ENCODE measurements around the gene KCNMA1.

The KCNMA1 gene

GRCh38 chr10:77252380-77253146, 385.0 kb downstream of the KCNMA1 start:
- no peaks in the 10 kb centered on the region for H3K4me1 ChIP-seq (ENCODE audit: control insufficient read depth, insufficient read depth, low read length)
- H3K36me3 ChIP-seq (ENCODE audit: control insufficient read depth, insufficient read depth, low read length), result no peaks in the 10 kb centered on the region
- DNase-seq (ENCODE audit: low read depth, low spot score), result no peak
- H3K4me3 ChIP-seq (ENCODE audit: low read length), result no peak overlapping the region
- 100% methylated on average over 1 of the region's 4 CpGs for WGBS (ENCODE audit: insufficient coverage, insufficient read length)
- H3K9me3 ChIP-seq (ENCODE audit: control insufficient read depth, insufficient read depth, low read length), result no peaks in the 10 kb centered on the region
- H3K27ac ChIP-seq (ENCODE audit: low read length), result no peak overlapping the region
- H3K27me3 ChIP-seq (ENCODE audit: control insufficient read depth, insufficient read depth, low read length), result no peaks in the 10 kb centered on the region

DNA sequence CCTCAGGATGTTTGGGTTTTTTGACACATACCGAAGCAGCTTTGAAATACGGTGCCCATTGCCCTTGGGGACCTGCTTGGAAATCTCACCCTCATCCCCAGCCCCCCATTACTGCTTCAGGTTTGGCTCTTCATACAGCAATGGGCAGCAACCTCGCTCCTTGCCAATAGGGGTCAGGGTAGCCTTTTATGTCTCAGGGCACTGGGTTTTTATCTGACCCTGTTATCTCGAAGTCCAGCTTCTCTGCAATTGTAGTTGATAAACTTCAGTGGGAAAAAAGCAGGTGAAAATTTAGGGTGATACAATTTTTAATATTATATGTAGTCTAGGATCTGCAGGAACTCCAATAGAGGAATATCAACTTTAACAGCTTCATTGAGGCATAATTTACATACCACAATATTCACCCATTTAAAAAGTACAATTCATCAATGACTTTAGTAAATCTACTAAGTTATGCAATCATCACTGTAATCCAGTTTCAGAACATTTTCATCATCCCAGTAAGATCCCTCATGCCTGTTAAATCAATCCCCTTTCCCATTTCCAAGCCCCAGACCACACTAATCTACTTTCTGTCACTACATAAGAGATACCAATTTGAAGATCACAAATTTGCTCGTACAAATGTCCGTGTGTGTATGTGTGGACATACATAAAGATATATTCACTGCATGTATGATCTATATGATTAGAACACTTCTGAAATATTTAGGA, 386.2 kb downstream of the KCNMA1 start:
- no peak for DNase-seq (ENCODE audit: low read depth, low spot score)
- no CpG with 5 or more reads among the region's 6 CpGs for WGBS (ENCODE audit: insufficient coverage, insufficient read length)
- no peaks in the 10 kb centered on the region for H3K36me3 ChIP-seq (ENCODE audit: control insufficient read depth, insufficient read depth, low read length)
- H3K27me3 ChIP-seq (ENCODE audit: control insufficient read depth, insufficient read depth, low read length), result no peaks in the 10 kb centered on the region
- H3K9me3 ChIP-seq (ENCODE audit: control insufficient read depth, insufficient read depth, low read length), result no peaks in the 10 kb centered on the region
- no peak overlapping the region for H3K27ac ChIP-seq (ENCODE audit: low read length)
- no peak overlapping the region for H3K4me3 ChIP-seq (ENCODE audit: low read length)
- H3K4me1 ChIP-seq (ENCODE audit: control insufficient read depth, insufficient read depth, low read length), result 0 out of 2 replicates have a peak, but pooled peaks cover 1% of the 10 kb centered on the region

GRCh38 chr10:77249901-77250459, 387.6 kb downstream of the KCNMA1 start:
- H3K27me3 ChIP-seq (ENCODE audit: control insufficient read depth, insufficient read depth, low read length), result no peaks in the 10 kb centered on the region
- DNase-seq (ENCODE audit: low read depth, low spot score), result no peak
- no peaks in the 10 kb centered on the region for H3K9me3 ChIP-seq (ENCODE audit: control insufficient read depth, insufficient read depth, low read length)
- no peak overlapping the region for H3K4me3 ChIP-seq (ENCODE audit: low read length)
- 0 out of 2 replicates have a peak, but pooled peaks cover 1% of the 10 kb centered on the region for H3K4me1 ChIP-seq (ENCODE audit: control insufficient read depth, insufficient read depth, low read length)
- H3K36me3 ChIP-seq (ENCODE audit: control insufficient read depth, insufficient read depth, low read length), result no peaks in the 10 kb centered on the region
- no peak overlapping the region for H3K27ac ChIP-seq (ENCODE audit: low read length)
- WGBS (ENCODE audit: insufficient coverage, insufficient read length), result no CpG with 5 or more reads among the region's 3 CpGs

DNA sequence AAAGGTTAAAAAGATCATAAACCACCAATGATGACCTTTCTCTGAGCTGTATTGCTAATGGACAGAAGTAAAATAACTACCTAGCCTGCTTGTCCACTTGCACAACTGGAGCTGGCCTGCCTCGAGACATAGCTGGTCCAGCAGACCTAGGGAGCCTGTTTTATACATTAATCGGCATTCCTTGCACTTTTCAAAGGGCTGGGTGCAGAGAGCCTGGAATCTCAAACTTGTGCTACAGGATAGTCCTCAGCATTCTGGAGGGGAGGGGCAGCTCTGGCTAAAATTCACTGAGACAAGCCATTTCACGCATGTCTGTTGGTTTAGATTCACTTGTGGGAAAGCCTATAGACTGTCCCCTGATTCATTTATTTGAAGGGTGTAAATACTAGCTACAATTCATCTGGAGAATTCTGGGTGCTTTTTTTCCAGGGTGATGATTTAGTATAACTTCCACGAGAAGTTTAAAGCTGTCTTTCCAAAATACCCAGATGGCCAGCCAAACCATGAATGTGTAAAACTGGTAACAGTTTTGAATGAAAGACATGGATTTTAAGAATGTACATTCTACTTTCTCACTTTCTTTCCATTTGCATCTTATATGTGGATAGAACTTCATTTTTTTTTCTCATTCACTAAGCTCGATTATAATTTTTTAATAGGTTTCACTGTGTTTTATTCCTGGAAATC, 389.4 kb downstream of the KCNMA1 start:
- Histone ChIP-seq H3K4me1 (ENCODE audit: control insufficient read depth, insufficient read depth, low read length) (0 out of 2 replicates have a peak, but pooled peaks cover 1% of the 10 kb centered on the region), H3K9me3 (ENCODE audit: control insufficient read depth, insufficient read depth, low read length) (no peaks in the 10 kb centered on the region), H3K27ac (ENCODE audit: low read length) (no peak overlapping the region), H3K36me3 (ENCODE audit: control insufficient read depth, insufficient read depth, low read length) (no peaks in the 10 kb centered on the region), H3K27me3 (ENCODE audit: control insufficient read depth, insufficient read depth, low read length) (no peaks in the 10 kb centered on the region), H3K4me3 (ENCODE audit: low read length) (no peak overlapping the region)
- WGBS (ENCODE audit: insufficient coverage, insufficient read length), result no CpG with 5 or more reads among the region's 5 CpGs
- DNase-seq (ENCODE audit: low read depth, low spot score), result no peak

GRCh38 chr10:77247031-77247990, 390.3 kb downstream of the KCNMA1 start:
- Histone ChIP-seq H3K27ac (ENCODE audit: low read length) (no peak overlapping the region), H3K9me3 (ENCODE audit: control insufficient read depth, insufficient read depth, low read length) (no peaks in the 10 kb centered on the region), H3K36me3 (ENCODE audit: control insufficient read depth, insufficient read depth, low read length) (no peaks in the 10 kb centered on the region), H3K4me1 (ENCODE audit: control insufficient read depth, insufficient read depth, low read length) (0 out of 2 replicates have a peak, but pooled peaks cover 1% of the 10 kb centered on the region), H3K4me3 (ENCODE audit: low read length) (no peak overlapping the region), H3K27me3 (ENCODE audit: control insufficient read depth, insufficient read depth, low read length) (no peaks in the 10 kb centered on the region)
- WGBS (ENCODE audit: insufficient coverage, insufficient read length), result no CpG with 5 or more reads among the region's 12 CpGs
- no peak for DNase-seq (ENCODE audit: low read depth, low spot score)

- Histone ChIP-seq H3K27me3 (ENCODE audit: control insufficient read depth, insufficient read depth, low read length) (no peaks in the 10 kb centered on the region), H3K9me3 (ENCODE audit: control insufficient read depth, insufficient read depth, low read length) (no peaks in the 10 kb centered on the region), H3K4me3 (ENCODE audit: low read length) (no peak overlapping the region), H3K36me3 (ENCODE audit: control insufficient read depth, insufficient read depth, low read length) (no peaks in the 10 kb centered on the region), H3K4me1 (ENCODE audit: control insufficient read depth, insufficient read depth, low read length) (0 out of 2 replicates have a peak, but pooled peaks cover 1% of the 10 kb centered on the region), H3K27ac (ENCODE audit: low read length) (no peak overlapping the region)
- WGBS (ENCODE audit: insufficient coverage, insufficient read length), result no CpG with 5 or more reads among the region's 1 CpG
- no peak for DNase-seq (ENCODE audit: low read depth, low spot score)
Observed at GRCh38 chr10:77245953-77246352, 391.7 kb downstream of the KCNMA1 start.

GRCh38 chr10:77244746-77245145, 392.9 kb downstream of the KCNMA1 start:
- H3K27ac ChIP-seq (ENCODE audit: low read length), result no peak overlapping the region
- WGBS (ENCODE audit: insufficient coverage, insufficient read length), result no CpG with 5 or more reads among the region's 2 CpGs
- no peak for DNase-seq (ENCODE audit: low read depth, low spot score)

GRCh38 chr10:77244286-77244685, 393.3 kb downstream of the KCNMA1 start:
- Histone ChIP-seq H3K27me3 (ENCODE audit: control insufficient read depth, insufficient read depth, low read length) (no peaks in the 10 kb centered on the region), H3K9me3 (ENCODE audit: control insufficient read depth, insufficient read depth, low read length) (no peaks in the 10 kb centered on the region), H3K4me3 (ENCODE audit: low read length) (no peak overlapping the region), H3K27ac (ENCODE audit: low read length) (no peak overlapping the region), H3K36me3 (ENCODE audit: control insufficient read depth, insufficient read depth, low read length) (no peaks in the 10 kb centered on the region), H3K4me1 (ENCODE audit: control insufficient read depth, insufficient read depth, low read length) (0 out of 2 replicates have a peak, but pooled peaks cover 1% of the 10 kb centered on the region)
- no CpG with 5 or more reads among the region's 2 CpGs for WGBS (ENCODE audit: insufficient coverage, insufficient read length)
- no peak for DNase-seq (ENCODE audit: low read depth, low spot score)

More at GRCh38 chr10:77244746-77245145, 392.9 kb downstream of the KCNMA1 start:
- H3K4me3 ChIP-seq (ENCODE audit: low read length), result no peak overlapping the region
- H3K9me3 ChIP-seq (ENCODE audit: control insufficient read depth, insufficient read depth, low read length), result no peaks in the 10 kb centered on the region
- 0 out of 2 replicates have a peak, but pooled peaks cover 1% of the 10 kb centered on the region for H3K4me1 ChIP-seq (ENCODE audit: control insufficient read depth, insufficient read depth, low read length)
- H3K27me3 ChIP-seq (ENCODE audit: control insufficient read depth, insufficient read depth, low read length), result no peaks in the 10 kb centered on the region
- H3K36me3 ChIP-seq (ENCODE audit: control insufficient read depth, insufficient read depth, low read length), result no peaks in the 10 kb centered on the region

DNA sequence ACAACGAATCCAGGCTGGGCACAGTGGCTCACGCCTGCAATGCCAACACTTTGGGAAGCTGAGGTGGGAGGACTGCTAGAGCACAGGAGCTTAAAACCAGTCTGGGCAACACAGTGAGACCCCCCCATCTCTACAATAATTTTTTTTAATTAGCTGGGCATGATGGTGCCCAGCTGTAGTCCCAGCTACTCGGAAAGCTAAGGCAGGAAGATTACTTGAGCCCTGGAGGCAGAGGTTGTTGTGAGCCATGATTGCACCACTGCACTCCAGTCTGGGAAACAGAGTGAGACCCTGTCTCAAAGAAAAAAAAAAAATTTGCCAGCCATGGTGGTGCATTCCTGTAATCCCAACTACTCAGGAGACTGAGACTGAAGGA, 396.3 kb downstream of the KCNMA1 start:
- Histone ChIP-seq H3K36me3 (ENCODE audit: control insufficient read depth, insufficient read depth, low read length) (no peaks in the 10 kb centered on the region), H3K9me3 (ENCODE audit: control insufficient read depth, insufficient read depth, low read length) (no peaks in the 10 kb centered on the region), H3K4me3 (ENCODE audit: low read length) (no peak overlapping the region), H3K27ac (ENCODE audit: low read length) (no peak overlapping the region), H3K4me1 (ENCODE audit: control insufficient read depth, insufficient read depth, low read length) (no peaks in the 10 kb centered on the region), H3K27me3 (ENCODE audit: control insufficient read depth, insufficient read depth, low read length) (no peaks in the 10 kb centered on the region)
- no CpG with 5 or more reads among the region's 3 CpGs for WGBS (ENCODE audit: insufficient coverage, insufficient read length)
- no peak for DNase-seq (ENCODE audit: low read depth, low spot score)

Measured in iPS DF 6.9 (cell line).